Measurements from ENCODE around the gene USP3.

The USP3 gene

GRCh38 chr15:63497642-63498467 is 6.5 kb upstream of the USP3 start:
- DNase-seq: no peak

DNA sequence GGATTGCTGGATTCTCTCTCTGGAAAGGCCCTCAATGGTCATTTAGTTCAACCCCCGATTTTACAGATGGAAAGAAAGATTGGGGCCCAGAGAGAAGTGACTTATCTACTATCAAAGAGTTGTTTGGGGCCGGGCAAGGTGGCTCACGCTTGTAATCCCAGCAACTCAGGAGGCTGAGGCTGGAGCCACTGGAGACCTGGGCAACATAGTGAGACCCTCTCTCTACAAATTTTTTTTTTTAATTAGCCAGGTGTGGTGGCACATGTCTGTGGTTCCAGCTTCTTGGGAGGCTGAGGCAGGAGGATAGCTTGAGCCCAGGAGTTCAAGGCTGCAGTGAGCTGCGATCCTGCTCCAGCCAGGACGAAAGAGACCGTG is 5.2 kb upstream of the USP3 start:
- DNase-seq: no peak

DNA sequence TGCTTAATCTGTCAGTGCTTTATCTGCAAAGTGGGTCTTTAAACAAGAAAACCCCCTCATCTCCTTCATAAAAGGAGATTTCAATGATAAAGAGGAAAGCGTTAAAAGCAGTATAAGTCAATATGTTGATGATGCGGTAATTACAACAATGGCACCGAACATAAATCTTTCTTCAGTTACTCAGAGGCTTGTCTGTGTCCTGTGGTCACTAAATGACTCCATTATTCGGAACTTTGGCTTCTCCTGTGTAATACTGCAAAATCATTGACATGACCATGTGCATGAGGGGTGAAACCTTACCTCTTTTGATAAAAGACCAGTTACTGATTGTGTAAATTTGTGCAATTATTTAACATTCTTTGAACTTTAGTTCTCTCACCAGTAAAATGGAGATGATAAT is 4.8 kb upstream of the USP3 start:
- no peak for DNase-seq

- no peak for DNase-seq
Measured at GRCh38 chr15:63500265-63501250, 3.8 kb upstream of the USP3 start.

- no peak for DNase-seq
Measured at GRCh38 chr15:63501256-63502089, 2.9 kb upstream of the USP3 start.

GRCh38 chr15:63502137-63502766 is 2.1 kb upstream of the USP3 start:
- no peak for DNase-seq

DNA sequence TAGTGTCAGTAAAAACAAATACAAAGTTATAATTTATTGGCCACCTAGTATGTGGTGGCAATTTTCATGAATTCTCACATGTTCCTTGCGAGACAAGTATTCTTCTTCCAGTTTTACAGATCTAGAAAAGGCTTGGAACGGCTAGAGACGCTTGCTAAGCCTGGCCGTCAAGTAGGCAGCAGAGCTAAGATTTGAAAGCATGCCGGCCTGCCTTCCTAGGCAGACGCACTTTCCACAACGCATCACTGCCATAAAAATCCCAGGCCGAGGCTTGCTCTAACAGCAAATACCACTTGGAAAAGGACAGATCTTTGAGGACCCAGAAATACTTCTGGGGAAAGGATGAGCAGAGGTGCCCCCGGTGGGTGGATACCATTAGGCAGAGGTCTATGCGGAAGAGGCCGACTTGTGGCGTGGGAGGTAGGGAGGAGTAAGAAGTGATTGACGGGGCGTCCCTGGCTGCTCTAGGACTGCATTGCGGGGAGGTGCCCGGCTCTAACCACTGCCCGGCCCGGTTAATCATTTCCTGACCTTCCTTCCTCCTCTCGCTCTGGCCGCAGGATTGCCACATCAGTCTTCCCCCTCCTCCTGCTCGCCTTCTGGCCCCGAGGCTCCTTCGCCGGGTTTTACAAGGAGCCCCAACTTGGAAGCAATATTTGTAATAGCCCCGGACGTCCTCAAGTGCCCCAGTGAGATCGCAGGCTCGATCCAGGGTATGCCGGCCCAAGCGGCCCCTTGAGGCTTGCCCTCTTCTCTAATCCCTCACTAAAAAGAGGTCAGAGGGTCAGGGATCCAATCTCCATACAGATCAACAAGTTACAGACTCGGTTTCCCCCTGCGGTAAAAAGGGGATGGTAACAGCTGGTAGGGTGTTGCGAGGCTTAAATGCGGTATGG is 1.3 kb upstream of the USP3 start:
- no peak for DNase-seq

GRCh38 chr15:63503739-63504246 is 600 bp upstream of the USP3 start:
- DNase-seq: no peak

DNA sequence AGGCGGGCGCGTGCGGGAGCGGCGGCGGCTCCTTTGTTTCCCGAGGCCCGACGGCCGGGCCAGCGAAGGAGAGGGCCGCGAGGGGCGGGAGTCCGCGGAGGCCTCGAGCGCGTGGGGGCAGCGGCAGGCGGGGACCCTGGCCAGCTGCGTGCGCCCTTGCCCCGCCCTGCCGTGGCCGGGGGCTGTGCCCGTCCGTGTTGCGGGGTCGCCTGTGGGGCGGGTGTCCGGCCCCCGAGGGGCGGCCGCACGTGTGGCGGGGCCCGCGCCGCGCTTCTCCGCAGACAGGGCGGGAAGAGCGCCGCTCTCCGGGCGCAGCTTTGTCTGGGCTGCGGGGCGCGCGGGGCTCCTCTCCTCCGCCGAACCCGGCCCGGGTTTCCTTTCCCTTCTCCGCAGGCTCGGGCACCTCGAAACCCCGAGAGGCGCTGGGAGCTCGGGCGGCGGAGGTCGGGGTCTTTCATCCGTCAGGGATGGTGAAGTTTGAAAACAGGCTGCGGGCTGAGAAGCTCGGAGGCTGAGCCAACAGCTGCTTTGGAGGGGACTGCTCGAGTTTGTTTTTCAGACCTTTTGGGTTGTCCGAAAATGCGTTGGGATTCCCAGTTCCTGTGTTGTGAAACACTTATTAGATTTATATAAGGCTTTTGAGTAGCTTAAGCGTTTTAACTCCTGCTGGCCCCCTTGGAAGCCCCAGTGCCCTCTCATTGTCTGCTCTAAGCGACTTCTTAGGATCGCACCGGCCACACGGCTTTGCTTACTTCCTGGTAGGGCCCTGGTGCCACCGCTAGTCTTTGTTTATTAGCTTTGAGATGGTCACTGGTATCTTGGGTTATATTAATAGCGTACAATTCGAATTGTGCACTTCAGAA is 817 bp downstream of the USP3 start:
- no peak for DNase-seq

DNA sequence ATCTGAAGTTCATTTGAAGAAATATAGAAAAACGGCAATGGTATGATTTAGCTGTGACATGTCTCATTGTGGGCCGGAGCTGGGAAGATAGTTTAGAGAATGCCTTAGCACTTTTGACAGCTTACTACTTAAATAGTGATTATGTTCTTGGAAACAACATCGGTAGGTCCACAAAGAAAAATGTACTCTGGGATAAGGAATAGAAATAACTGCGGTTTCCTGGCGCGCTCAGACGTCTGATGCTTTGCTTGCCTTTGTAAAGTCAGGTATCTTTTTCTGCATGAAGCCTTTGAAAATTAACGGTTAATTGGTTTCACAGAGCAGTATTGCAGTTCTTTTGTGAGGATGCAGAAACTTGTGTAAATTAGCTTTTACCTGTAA is 1.4 kb downstream of the USP3 start:
- DNase-seq: no peak

DNA sequence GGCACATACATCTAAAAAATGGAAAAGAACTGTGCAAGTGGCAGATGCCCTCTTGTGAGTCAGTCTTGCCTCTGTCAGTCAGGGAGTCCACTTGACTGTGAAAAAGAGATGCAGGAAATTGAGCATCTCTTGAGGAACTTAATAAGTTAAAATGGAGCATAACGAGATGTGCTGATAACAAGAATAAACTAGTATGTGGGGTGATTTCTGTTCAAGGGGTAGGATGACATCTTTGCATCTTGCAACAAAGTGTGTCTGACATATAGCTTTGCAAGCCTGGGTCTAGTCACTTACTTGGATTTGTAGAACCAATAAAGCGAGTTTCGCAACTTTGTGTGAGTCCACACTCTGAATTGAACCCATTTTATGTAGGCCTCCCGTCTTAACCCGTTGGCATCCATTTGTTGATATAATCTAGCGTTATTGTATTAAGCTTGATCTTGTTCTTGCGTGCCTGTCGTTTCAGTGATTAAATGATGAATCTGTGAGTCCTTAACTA is 2.2 kb downstream of the USP3 start:
- no peak for DNase-seq

GRCh38 chr15:63507878-63508818 is 3.8 kb downstream of the USP3 start:
- no peak for DNase-seq

GRCh38 chr15:63509056-63509954 is 4.9 kb downstream of the USP3 start:
- DNase-seq: no peak

GRCh38 chr15:63509955-63510940 is 5.9 kb downstream of the USP3 start:
- DNase-seq: no peak

DNA sequence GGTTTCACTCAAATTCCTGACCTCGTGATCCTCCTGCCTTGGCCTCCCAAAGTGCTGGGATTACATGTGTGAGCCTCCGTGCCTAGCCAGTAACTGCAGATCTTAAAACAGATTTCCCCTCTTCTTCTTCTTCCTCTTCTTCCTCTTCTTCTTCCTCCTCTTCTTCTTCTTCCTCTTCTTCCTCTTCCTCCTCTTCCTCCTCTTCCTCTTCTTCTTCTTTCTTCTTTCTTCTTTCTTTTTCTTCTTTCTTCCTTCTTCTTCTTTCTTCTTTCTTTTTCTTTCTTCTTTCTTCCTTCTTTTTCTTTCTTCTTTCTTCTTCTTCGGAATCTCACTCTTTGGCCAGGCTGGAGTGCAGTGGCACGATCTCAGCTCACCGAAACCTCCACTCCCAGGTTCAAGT is 7.8 kb downstream of the USP3 start:
- no peak for DNase-seq

GRCh38 chr15:63513271-63513670 is 8.9 kb downstream of the USP3 start:
- DNase-seq: no peak

Data from NCI-H1048 (cell line).